Mesenchymal stem cell (in vitro differentiated cells and primary cell): ENCODE measurements around the gene DNAI2.

Source experiments
- DNase-seq: peaks from one replicate; pipeline ENCODE4 v3.0.0-alpha.2; 2013
- H2AFZ ChIP-seq: one replicate; pipeline ENCODE4 v1.6.1; 2013; ENCODE audit warnings: low read depth, mild to moderate bottlenecking, control low read depth, inconsistent platforms, low read length, moderate library complexity
- H2AK5ac ChIP-seq: 2 replicates; pipeline ENCODE4 v1.6.1; 2013; ENCODE audit warnings: low read length, moderate library complexity, mild to moderate bottlenecking, inconsistent platforms; ENCODE audit not compliant: severe bottlenecking
- H2BK120ac ChIP-seq: one replicate; pipeline ENCODE4 v1.6.1; 2013; ENCODE audit warnings: low read depth, mild to moderate bottlenecking, inconsistent platforms, low read length, moderate library complexity
- H2BK12ac ChIP-seq, 2 experiments: one replicate each; pipeline ENCODE4 v1.6.1; 2013; ENCODE audit warnings: inconsistent platforms in 2 of 2, low read length in 2 of 2, mild to moderate bottlenecking in 2 of 2, moderate library complexity in 2 of 2, control low read depth in 1 of 2
- H2BK15ac ChIP-seq: one replicate; pipeline ENCODE4 v1.6.1; 2013; ENCODE audit warnings: mild to moderate bottlenecking, low read depth, inconsistent platforms; ENCODE audit not compliant: poor library complexity, severe bottlenecking
- H2BK5ac ChIP-seq: 2 replicates; pipeline ENCODE4 v1.6.1; 2013; ENCODE audit warnings: low read depth, mild to moderate bottlenecking, low read length, control low read depth, inconsistent platforms; ENCODE audit not compliant: poor library complexity, severe bottlenecking
- H3K14ac ChIP-seq, 2 experiments: one replicate each; pipeline ENCODE4 v1.6.1; 2013; ENCODE audit warnings: inconsistent platforms in 2 of 2, low read length in 2 of 2, control low read depth in 1 of 2, mild to moderate bottlenecking in 1 of 2, moderate library complexity in 1 of 2
- H3K18ac ChIP-seq, 2 experiments: one replicate each; pipeline ENCODE4 v1.6.1; 2013; ENCODE audit warnings: inconsistent platforms in 2 of 2, low read length in 2 of 2, control low read depth in 1 of 2, low read depth in 1 of 2, mild to moderate bottlenecking in 1 of 2
- H3K23ac ChIP-seq, 2 experiments: one replicate each; pipeline ENCODE4 v1.6.1; 2013; ENCODE audit warnings: inconsistent platforms in 2 of 2, low read length in 2 of 2, mild to moderate bottlenecking in 2 of 2, moderate library complexity in 2 of 2, control low read depth in 1 of 2
- H3K27ac ChIP-seq: 2 replicates; pipeline ENCODE4 v1.5.1; 2013; ENCODE audit warnings: mild to moderate bottlenecking, moderate library complexity, low read length, control low read depth, inconsistent platforms; ENCODE audit not compliant: poor library complexity, severe bottlenecking
- H3K27me3 ChIP-seq, 2 experiments: 2 replicates each; pipeline versions ENCODE4 v1.6.1 to v1.7.0; 2013; ENCODE audit warnings: low read length in 2 of 2, mild to moderate bottlenecking in 2 of 2, moderate library complexity in 2 of 2, control low read depth in 1 of 2, inconsistent platforms in 1 of 2; ENCODE audit not compliant: control insufficient read depth in 1 of 2, insufficient read depth in 1 of 2
- H3K36me3 ChIP-seq, 2 experiments: 2 replicates each; pipeline versions ENCODE4 v1.6.1 to v1.7.0; 2013; ENCODE audit warnings: low read length in 2 of 2, control low read depth in 1 of 2, inconsistent platforms in 1 of 2, low read depth in 1 of 2, mild to moderate bottlenecking in 1 of 2; ENCODE audit not compliant: insufficient read depth in 2 of 2, control insufficient read depth in 1 of 2
- H3K4ac ChIP-seq, 2 experiments: one replicate each; pipeline ENCODE4 v1.6.1; 2013; ENCODE audit warnings: inconsistent platforms in 2 of 2, low read length in 2 of 2, mild to moderate bottlenecking in 2 of 2, moderate library complexity in 2 of 2, control low read depth in 1 of 2, low read depth in 1 of 2
- H3K4me1 ChIP-seq: 2 replicates; pipeline ENCODE4 v1.6.1; 2013; ENCODE audit warnings: low read depth, low read length, control low read depth; ENCODE audit not compliant: control insufficient read depth, insufficient read depth
- H3K4me2 ChIP-seq: 2 replicates; pipeline ENCODE4 v1.6.1; 2013; ENCODE audit warnings: low read length, mild to moderate bottlenecking, inconsistent platforms; ENCODE audit not compliant: poor library complexity, severe bottlenecking
- H3K4me3 ChIP-seq, 2 experiments: 2 replicates each; pipeline versions ENCODE4 v1.5.1 to v1.7.0; 2013; ENCODE audit warnings: low read length in 2 of 2, mild to moderate bottlenecking in 2 of 2, control low read depth in 1 of 2, low read depth in 1 of 2; ENCODE audit not compliant: insufficient read depth in 1 of 2
- H3K79me1 ChIP-seq: replicated peaks from 2 replicates; pipeline ENCODE4 v1.6.1; 2013; ENCODE audit warnings: mild to moderate bottlenecking, control low read depth, low read length, inconsistent platforms; ENCODE audit not compliant: poor library complexity, severe bottlenecking
- H3K9ac ChIP-seq: 2 replicates; pipeline ENCODE4 v1.7.0; 2013; ENCODE audit warnings: mild to moderate bottlenecking, low read length, moderate library complexity
- H3K9me3 ChIP-seq: 2 replicates; pipeline ENCODE4 v1.7.0; 2013; ENCODE audit warnings: mild to moderate bottlenecking, low read length; ENCODE audit not compliant: control insufficient read depth
- H4K8ac ChIP-seq: one replicate; pipeline ENCODE4 v1.6.1; 2013; ENCODE audit warnings: inconsistent platforms, mild to moderate bottlenecking, low read length, moderate library complexity
- H4K91ac ChIP-seq: one replicate; pipeline ENCODE4 v1.6.1; 2013; ENCODE audit warnings: mild to moderate bottlenecking, low read length, inconsistent platforms
- WGBS: methylation state at CpG from one replicate; pipeline ENCODE4 v1.1.7; 2013; ENCODE audit warnings: mixed read lengths; 5-methylcytosine and 5-hydroxymethylcytosine counted together

Gene DNAI2

GRCh38 chr17:74290340-74290739 is 16.3 kb downstream of the DNAI2 start:
- H2AK5ac ChIP-seq: no peak overlapping the region
- DNase-seq: no peak

GRCh38 chr17:74292495-74292894 is 18.5 kb downstream of the DNAI2 start:
- H3K4me2 ChIP-seq: no peak overlapping the region
- H3K4me3 ChIP-seq: no peak overlapping the region
- H3K9ac ChIP-seq: no peak overlapping the region
- H2BK120ac ChIP-seq: no peak overlapping the region
- no peak overlapping the region for H3K27ac ChIP-seq
- no peak overlapping the region for H3K18ac ChIP-seq
- DNase-seq: no peak
- peaks cover 2% of the 10 kb centered on the region for H3K4me1 ChIP-seq
- no peak overlapping the region for H3K4ac ChIP-seq
- H2BK5ac ChIP-seq: no peak overlapping the region
- H3K14ac ChIP-seq: no peak overlapping the region
- H2BK15ac ChIP-seq: no peak overlapping the region
- H4K91ac ChIP-seq: no peak overlapping the region
- WGBS: 92% methylated on average over 10 of the region's 10 CpGs
- H3K79me1 ChIP-seq: no peaks in the 10 kb centered on the region
- no peak overlapping the region for H2BK12ac ChIP-seq
- no peak overlapping the region for H3K23ac ChIP-seq
- H2AFZ ChIP-seq: no peak overlapping the region
- peaks cover 6 to 13% of the 10 kb centered on the region in 2 experiments for H3K27me3 ChIP-seq
- no peaks in the 10 kb centered on the region for H3K36me3 ChIP-seq
- no peak overlapping the region for H2AK5ac ChIP-seq
- H3K9me3 ChIP-seq: no peaks in the 10 kb centered on the region
- no peak overlapping the region for H4K8ac ChIP-seq

More at GRCh38 chr17:74290340-74290739, 16.3 kb downstream of the DNAI2 start:
- no peak overlapping the region for H4K8ac ChIP-seq
- H3K79me1 ChIP-seq: no peaks in the 10 kb centered on the region
- H3K4me3 ChIP-seq: no peak overlapping the region
- no peak overlapping the region for H2BK15ac ChIP-seq
- H3K27ac ChIP-seq: no peak overlapping the region
- H2BK120ac ChIP-seq: no peak overlapping the region
- H3K14ac ChIP-seq: no peak overlapping the region
- no peak overlapping the region for H2BK12ac ChIP-seq
- WGBS: 84% methylated on average over 11 of the region's 11 CpGs
- H3K4ac ChIP-seq: no peak overlapping the region
- no peak overlapping the region for H2BK5ac ChIP-seq
- H3K36me3 ChIP-seq: no peaks in the 10 kb centered on the region
- no peak overlapping the region for H3K4me2 ChIP-seq
- no peaks in the 10 kb centered on the region for H3K4me1 ChIP-seq
- peaks cover 6 to 15% of the 10 kb centered on the region in 2 experiments for H3K27me3 ChIP-seq
- H2AFZ ChIP-seq: no peak overlapping the region
- H3K23ac ChIP-seq: no peak overlapping the region
- H3K9me3 ChIP-seq: no peaks in the 10 kb centered on the region
- H3K18ac ChIP-seq: no peak overlapping the region
- no peak overlapping the region for H4K91ac ChIP-seq
- H3K9ac ChIP-seq: no peak overlapping the region

- H3K27me3 ChIP-seq: peaks cover 7 to 17% of the 10 kb centered on the region in 2 experiments
- WGBS: 70% methylated on average over 9 of the region's 10 CpGs
- H3K23ac ChIP-seq: no peak overlapping the region
- H3K27ac ChIP-seq: no peak overlapping the region
- no peak overlapping the region for H2BK15ac ChIP-seq
- no peaks in the 10 kb centered on the region for H3K9me3 ChIP-seq
- peaks cover 2% of the 10 kb centered on the region for H3K4me1 ChIP-seq
- H3K79me1 ChIP-seq: no peaks in the 10 kb centered on the region
- no peak overlapping the region for H3K4me2 ChIP-seq
- no peak overlapping the region for H3K14ac ChIP-seq
- H3K18ac ChIP-seq: no peak overlapping the region
- no peak for DNase-seq
- no peaks in the 10 kb centered on the region for H3K36me3 ChIP-seq
- H2AFZ ChIP-seq: no peak overlapping the region
- H3K4ac ChIP-seq: no peak overlapping the region
- H3K9ac ChIP-seq: no peak overlapping the region
- H4K8ac ChIP-seq: no peak overlapping the region
- no peak overlapping the region for H2BK12ac ChIP-seq
- H3K4me3 ChIP-seq: no peak overlapping the region
- H2BK5ac ChIP-seq: no peak overlapping the region
- no peak overlapping the region for H2AK5ac ChIP-seq
- H2BK120ac ChIP-seq: no peak overlapping the region
- H4K91ac ChIP-seq: no peak overlapping the region
These were observed 21.9 kb downstream of the DNAI2 start for GRCh38 chr17:74295625-74296547.

- Histone ChIP-seq H2BK5ac (no peak overlapping the region), H2AK5ac (no peak overlapping the region), H3K23ac (no peak overlapping the region), H3K9ac (no peak overlapping the region), H3K4me1 (peaks cover 2% of the 10 kb centered on the region), H3K9me3 (no peaks in the 10 kb centered on the region), H3K36me3 (no peaks in the 10 kb centered on the region), H3K79me1 (no peaks in the 10 kb centered on the region), H2BK120ac (no peak overlapping the region), H3K4ac (no peak overlapping the region), H3K27me3 (peaks cover 7 to 17% of the 10 kb centered on the region in 2 experiments), H3K18ac (no peak overlapping the region), H3K27ac (no peak overlapping the region), H3K4me3 (no peak overlapping the region), H4K8ac (no peak overlapping the region), H3K4me2 (no peak overlapping the region), H2BK12ac (no peak overlapping the region), H2BK15ac (no peak overlapping the region), H4K91ac (no peak overlapping the region), H2AFZ (no peak overlapping the region), H3K14ac (no peak overlapping the region)
- peak; percentile 28 for DNase-seq
- WGBS: 5% methylated on average over 4 of the region's 5 CpGs
These were observed 22.5 kb downstream of the DNAI2 start for GRCh38 chr17:74296548-74296936.
